ENCODE measurements around the gene PIEZO2. TPM values are rescaled to one million over a fixed set of nuclear protein-coding genes. Genes with fewer than 3 reads are reported as not detected.

Gene PIEZO2
- total RNA-seq, 1 experiment from 2014 or later, result 0.11 TPM

DNA sequence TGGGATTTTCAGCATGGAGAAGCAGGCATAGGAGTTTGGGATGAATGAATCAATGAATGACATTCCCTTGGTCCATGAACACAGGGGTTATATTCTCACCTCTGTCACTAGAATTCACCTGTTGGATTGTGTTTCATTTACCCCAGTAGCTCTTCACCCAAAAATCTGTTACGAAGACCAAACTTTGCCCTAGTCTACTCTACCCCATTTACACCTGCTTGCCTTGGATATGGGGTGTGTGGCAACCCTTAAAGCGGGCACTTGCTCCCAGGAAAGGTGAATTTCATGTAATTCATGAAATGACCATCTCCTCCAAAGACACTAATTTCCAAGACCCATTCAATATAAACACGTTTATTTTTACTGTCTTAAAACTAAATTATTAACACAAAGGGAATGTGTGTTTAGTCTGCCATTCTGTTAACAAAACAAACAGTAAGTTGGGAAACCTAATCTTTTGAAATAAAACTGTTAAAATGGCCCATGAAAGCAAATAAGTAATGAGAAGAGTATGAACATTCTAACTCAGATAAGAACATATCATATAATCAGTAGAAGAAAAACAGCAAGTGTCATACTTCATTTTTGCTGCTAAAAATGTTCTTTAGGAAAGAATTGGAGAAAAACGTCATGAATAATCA lies 355.5 kb downstream of the PIEZO2 start:
- Histone ChIP-seq H3K4me1 (peaks cover 5% of the 10 kb centered on the region), H3K36me3 (ENCODE audit: control insufficient read depth, insufficient read depth, low read length) (no peaks in the 10 kb centered on the region), H3K9me3 (no peaks in the 10 kb centered on the region), H3K4me3 (ENCODE audit: low read depth, low read length) (no peak overlapping the region), H3K27me3 (replicated peaks; ENCODE audit: control insufficient read depth, insufficient read depth, low read length) (no peaks in the 10 kb centered on the region)
- Mint-ChIP-seq H3K4me3 (ENCODE audit: unreplicated experiment) (no peak overlapping the region), H3K4me1 (ENCODE audit: low read depth, unreplicated experiment) (no peaks in the 10 kb centered on the region), H3K27ac (ENCODE audit: unreplicated experiment) (no peak overlapping the region), H3K36me3 (ENCODE audit: insufficient read depth, unreplicated experiment) (no peaks in the 10 kb centered on the region), H3K9me3 (ENCODE audit: unreplicated experiment) (no peaks in the 10 kb centered on the region), H3K27me3 (ENCODE audit: insufficient read depth, unreplicated experiment) (peaks cover 2% of the 10 kb centered on the region)
- ChIA-PET CTCF (no interaction called here), POLR2A (no interaction called here)
- DNase-seq, result no peak
- no TSS peak for BruUV-seq (replicated peaks)
- TF ChIP-seq, protein P1, sequence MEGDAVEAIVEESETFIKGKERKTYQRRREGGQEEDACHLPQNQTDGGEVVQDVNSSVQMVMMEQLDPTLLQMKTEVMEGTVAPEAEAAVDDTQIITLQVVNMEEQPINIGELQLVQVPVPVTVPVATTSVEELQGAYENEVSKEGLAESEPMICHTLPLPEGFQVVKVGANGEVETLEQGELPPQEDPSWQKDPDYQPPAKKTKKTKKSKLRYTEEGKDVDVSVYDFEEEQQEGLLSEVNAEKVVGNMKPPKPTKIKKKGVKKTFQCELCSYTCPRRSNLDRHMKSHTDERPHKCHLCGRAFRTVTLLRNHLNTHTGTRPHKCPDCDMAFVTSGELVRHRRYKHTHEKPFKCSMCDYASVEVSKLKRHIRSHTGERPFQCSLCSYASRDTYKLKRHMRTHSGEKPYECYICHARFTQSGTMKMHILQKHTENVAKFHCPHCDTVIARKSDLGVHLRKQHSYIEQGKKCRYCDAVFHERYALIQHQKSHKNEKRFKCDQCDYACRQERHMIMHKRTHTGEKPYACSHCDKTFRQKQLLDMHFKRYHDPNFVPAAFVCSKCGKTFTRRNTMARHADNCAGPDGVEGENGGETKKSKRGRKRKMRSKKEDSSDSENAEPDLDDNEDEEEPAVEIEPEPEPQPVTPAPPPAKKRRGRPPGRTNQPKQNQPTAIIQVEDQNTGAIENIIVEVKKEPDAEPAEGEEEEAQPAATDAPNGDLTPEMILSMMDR (IDR thresholded peaks at IDR 0.05; ENCODE audit: insufficient read depth in 1 of 2, low read depth in 1 of 2, low read length in 1 of 2, severe bottlenecking in 1 of 2, unreplicated experiment in 1 of 2), result no peak
- intact Hi-C loops (cut with micrococcal nuclease; ENCODE audit: unreplicated experiment), result no loop called here

DNA sequence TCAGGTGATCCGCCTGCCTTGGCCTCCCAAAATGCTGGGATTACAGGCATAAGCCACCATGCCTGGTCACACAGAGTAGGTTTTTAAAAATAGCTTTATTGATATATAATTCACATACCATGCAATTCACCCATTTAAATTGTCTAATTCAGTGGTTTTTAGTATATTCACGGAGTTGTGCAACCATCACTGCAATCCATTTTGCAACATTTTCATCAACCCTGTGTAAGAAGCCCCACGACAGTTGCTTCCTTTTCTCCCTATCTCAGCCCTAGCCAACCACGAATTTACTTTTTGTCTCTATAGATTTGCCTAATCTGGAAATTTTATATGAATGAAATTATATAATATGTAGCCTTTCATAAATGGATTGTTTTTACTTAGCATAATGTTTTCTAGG lies 357.2 kb downstream of the PIEZO2 start:
- Mint-ChIP-seq H3K36me3 (ENCODE audit: insufficient read depth, unreplicated experiment) (no peaks in the 10 kb centered on the region), H3K27me3 (ENCODE audit: insufficient read depth, unreplicated experiment) (peaks cover 4% of the 10 kb centered on the region), H3K4me3 (ENCODE audit: unreplicated experiment) (no peak overlapping the region), H3K27ac (ENCODE audit: unreplicated experiment) (no peak overlapping the region), H3K4me1 (ENCODE audit: low read depth, unreplicated experiment) (no peaks in the 10 kb centered on the region), H3K9me3 (ENCODE audit: unreplicated experiment) (no peaks in the 10 kb centered on the region)
- TF ChIP-seq, protein P1 (IDR thresholded peaks at IDR 0.05; ENCODE audit: insufficient read depth in 1 of 2, low read depth in 1 of 2, low read length in 1 of 2, severe bottlenecking in 1 of 2, unreplicated experiment in 1 of 2), result no peak
- Histone ChIP-seq H3K4me3 (ENCODE audit: low read depth, low read length) (no peak overlapping the region), H3K27me3 (replicated peaks; ENCODE audit: control insufficient read depth, insufficient read depth, low read length) (no peaks in the 10 kb centered on the region), H3K36me3 (ENCODE audit: control insufficient read depth, insufficient read depth, low read length) (no peaks in the 10 kb centered on the region), H3K9me3 (no peaks in the 10 kb centered on the region), H3K4me1 (no peaks in the 10 kb centered on the region)
- ChIA-PET POLR2A (no interaction called here), CTCF (no interaction called here)
- no peak for DNase-seq
- no TSS peak for BruUV-seq (replicated peaks)
- intact Hi-C loops (cut with micrococcal nuclease; ENCODE audit: unreplicated experiment), result no loop called here

DNA sequence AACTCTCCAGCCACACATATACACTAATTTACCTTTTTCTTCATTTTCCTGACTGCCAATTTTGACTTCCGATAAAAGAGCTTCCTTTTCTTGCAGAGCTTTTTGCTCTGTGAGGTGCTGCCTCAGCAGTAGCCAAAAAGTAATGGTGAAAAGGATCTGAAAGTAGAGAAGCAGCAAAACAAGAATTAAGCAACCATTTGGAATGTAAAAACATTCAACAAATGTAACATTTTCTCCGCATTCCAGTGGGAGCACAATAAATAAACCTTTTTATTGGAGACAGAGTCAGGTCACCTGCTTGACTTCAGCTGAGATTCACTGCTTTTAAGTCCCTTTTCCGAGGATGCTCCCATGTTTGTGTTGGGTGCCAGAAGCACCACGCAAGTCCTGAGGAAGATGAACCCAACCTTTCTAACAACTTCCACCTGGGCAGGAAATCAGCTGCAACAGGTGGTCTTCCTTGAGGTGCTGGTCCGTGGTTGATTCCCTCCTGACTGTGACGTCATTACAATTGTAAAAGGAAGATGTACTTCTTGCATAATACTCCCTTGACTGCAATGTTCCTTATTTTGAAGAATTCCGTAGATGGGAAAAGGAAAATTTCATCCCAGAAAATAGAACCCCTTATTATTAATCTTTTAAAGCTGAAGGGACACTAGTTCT lies 358.1 kb downstream of the PIEZO2 start:
- CTCF ChIA-PET, result no interaction called here
- Mint-ChIP-seq H3K27ac (ENCODE audit: unreplicated experiment) (no peak overlapping the region), H3K4me3 (ENCODE audit: unreplicated experiment) (no peak overlapping the region)

More for the DNA sequence above, 358.1 kb downstream of the PIEZO2 start:
- Mint-ChIP-seq H3K27me3 (ENCODE audit: insufficient read depth, unreplicated experiment) (peaks cover 4% of the 10 kb centered on the region), H3K9me3 (ENCODE audit: unreplicated experiment) (no peaks in the 10 kb centered on the region), H3K4me1 (ENCODE audit: low read depth, unreplicated experiment) (no peaks in the 10 kb centered on the region), H3K36me3 (ENCODE audit: insufficient read depth, unreplicated experiment) (no peaks in the 10 kb centered on the region)
- H3K4me3 ChIP-seq (ENCODE audit: low read depth, low read length), result no peak overlapping the region
- no TSS peak for BruUV-seq (replicated peaks)
- H3K4me1 ChIP-seq, result no peaks in the 10 kb centered on the region
- TF ChIP-seq, protein P1 (IDR thresholded peaks at IDR 0.05; ENCODE audit: insufficient read depth in 1 of 2, low read depth in 1 of 2, low read length in 1 of 2, severe bottlenecking in 1 of 2, unreplicated experiment in 1 of 2), result no peak
- intact Hi-C loops (cut with micrococcal nuclease; ENCODE audit: unreplicated experiment), result no loop called here
- no peaks in the 10 kb centered on the region for H3K36me3 ChIP-seq (ENCODE audit: control insufficient read depth, insufficient read depth, low read length)
- no peaks in the 10 kb centered on the region for H3K9me3 ChIP-seq
- no peak for DNase-seq
- POLR2A ChIA-PET, result no interaction called here
- H3K27me3 ChIP-seq (replicated peaks; ENCODE audit: control insufficient read depth, insufficient read depth, low read length), result no peaks in the 10 kb centered on the region
